Adrenal gland (tissue), 12 donors: Measurements from ENCODE around the gene VAX1. TPM values are rescaled to one million over a fixed set of nuclear protein-coding genes. Genes with fewer than 3 reads are reported as not detected.

ENCODE experiments used
- DNase-seq, 7 donors: peaks; one replicate each; pipeline ENCODE4 v3.0.0-alpha.2; 2019 to 2020
- H3K27ac ChIP-seq, 5 donors: fragments of 200-600 bp; sonication (generic) in 4 of 5; 1 replicate in 3 of 5; 2 replicates in 2 of 5; pipeline versions ENCODE4 v1.5.1 to v1.8.0; 2016 to 2020; ENCODE audit warnings: mild to moderate bottlenecking in 1 of 5
- H3K27me3 ChIP-seq: fragments of 200-600 bp; 2 replicates; pipeline ENCODE4 v1.8.0; 2021
- H3K36me3 ChIP-seq, 2 donors: fragments of 200-600 bp; replicated peaks in 1 of 2; 1 replicate in 1 of 2; 2 replicates in 1 of 2; pipeline versions ENCODE4 v1.5.1 to v1.8.0; 2018 to 2022
- H3K4me1 ChIP-seq, 2 donors: fragments of 200-600 bp; replicated peaks in 1 of 2; 1 replicate in 1 of 2; 2 replicates in 1 of 2; pipeline versions ENCODE4 v1.5.1 to v1.8.0; 2018 to 2021
- H3K4me3 ChIP-seq, 4 donors: fragments of 200-600 bp; sonication (generic) in 3 of 4; one replicate each; pipeline ENCODE4 v1.5.1; 2016 to 2018
- H3K9me3 ChIP-seq, 3 donors: fragments of 200-600 bp; sonication (generic) in 1 of 3; replicated peaks in 1 of 3; 1 replicate in 2 of 3; 2 replicates in 1 of 3; pipeline versions ENCODE4 v1.5.1 to v1.8.0; 2016 to 2021
- CTCF ChIP-seq, 6 experiments: fragments of 450-650 bp in 4 of 6; fragments of 200-600 bp in 2 of 6; sonication (generic) in 1 of 6; IDR thresholded peaks; 1 replicate in 5 of 6; 2 replicates in 1 of 6; pipeline versions ENCODE4 v1.5.1 to v1.8.0; 2016 to 2021; ENCODE audit warnings: antibody characterized with exemption in 6 of 6, mild to moderate bottlenecking in 2 of 6, moderate library complexity in 1 of 6
- POLR2A ChIP-seq, 2 donors: fragments of 450-650 bp; IDR thresholded peaks; one replicate each; pipeline ENCODE4 v1.6.1; 2017; ENCODE audit warnings: antibody characterized with exemption in 2 of 2, mild to moderate bottlenecking in 2 of 2, moderate library complexity in 1 of 2
- whole genome bisulfite sequencing, 4 donors: extraction: QIAGEN DNeasy Blood & Tissue Kit in 2 of 4; methylation state at CpG; one replicate each; pipeline versions ENCODE4 v1.1.5 to v1.1.7; 2013 to 2017; 5-methylcytosine and 5-hydroxymethylcytosine counted together
- intact Hi-C, 2 donors: fragments of 100-400 bp; cut with DNase I; formaldehyde crosslinking; loops; one replicate each; pipeline versions ENCODE4 v1.14.1 to v1.15.0; 2022 to 2023
- polyA plus RNA-seq, 3 donors: library from polyadenylated mRNA; stranded (reverse); fragments of 200-250 nt in 2 of 3; fragments of 350-450 nt in 1 of 3; fragmentation: Illumina TruSeq in 1 of 3; extraction: RNeasy Lipid Tissue Mini Kit (QIAGEN cat#74804) in 1 of 3; gene quantifications; one replicate each; pipeline ENCODE4 v1.2.3, GENCODE V29; 2013 to 2014
- total RNA-seq, 9 donors: library from RNA; depleted of rRNA in 4 of 9; stranded (reverse); fragments of >200 nt in 4 of 9; fragments of 120-200 nt in 1 of 9; fragmentation: NEBNext Ultra II Directional in 1 of 9; extraction: Animal tissue kit (Norgen Biotek cat#: 25700) in 1 of 9; gene quantifications; one replicate each; pipeline versions ENCODE4 v1.1.0 to v1.2.4, GENCODE V29; 2013 to 2023
- donor health status: healthy with polysubstance abuse.
- donor health status: Bipolar disorder and iron deficiency.
- donor health status: DM: yes; HTN: yes; CAD: no.
- donor health status: DM: no; HTN: no; CAD: no.
- donor health status: DM: no; HTN: no; CAD: no.
- donor health status: DM: yes; HTN: yes; CAD: no.

The VAX1 gene
- total and polyA plus RNA-seq, 12 donors, result not detected

GRCh38 chr10:117167789-117168674 lies 30.0 kb upstream of the VAX1 start:
- WGBS, 4 donors, result 3 to 6% (median 4%) methylated on average over 26 to 75 of the region's 75 CpGs
- Histone ChIP-seq H3K36me3 (no peaks in the 10 kb centered on the region), H3K27me3 (peaks cover 99% of the 10 kb centered on the region), H3K9me3 (no peaks in the 10 kb centered on the region), H3K4me3 (peak overlapping the region in 1 of 4 donors; percentile 37), H3K27ac (no peak overlapping the region), H3K4me1 (peaks cover 12 to 34% of the 10 kb centered on the region in 2 donors)
- DNase-seq, result peak; percentile 42 to 72 (median 60)
- intact Hi-C loops, result loop anchor here (2.0 to 5.0 kb wide), 2 partner anchors 371 kb away; no protein-coding TSS in a partner anchor
- no peak for TF ChIP-seq POLR2A (IDR thresholded peaks at IDR 0.05)
- TF ChIP-seq CTCF (IDR thresholded peaks at IDR 0.05), result peak; percentile 61 to 89 (median 82)

GRCh38 chr10:117167346-117167788 lies 29.3 kb upstream of the VAX1 start:
- H3K9me3 ChIP-seq, result no peaks in the 10 kb centered on the region
- DNase-seq, result no peak
- H3K4me3 ChIP-seq, result peak overlapping the region in 1 of 4 donors; percentile 37
- intact Hi-C loops, result loop anchor here in 1 of 2 donors (5.0 kb wide), 1 partner anchor 370 kb away; no protein-coding TSS in a partner anchor
- no peaks in the 10 kb centered on the region for H3K36me3 ChIP-seq
- no peak overlapping the region for H3K27ac ChIP-seq
- TF ChIP-seq POLR2A (IDR thresholded peaks at IDR 0.05), result no peak
- no peak for TF ChIP-seq CTCF (IDR thresholded peaks at IDR 0.05)
- H3K27me3 ChIP-seq, result peaks cover 99% of the 10 kb centered on the region
- 12 to 35% (median 20%) methylated on average over 4 to 21 of the region's 21 CpGs for WGBS, 4 donors
- H3K4me1 ChIP-seq, result peaks cover 15 to 40% of the 10 kb centered on the region in 2 donors

- Histone ChIP-seq H3K27me3 (peaks cover 99% of the 10 kb centered on the region), H3K9me3 (no peaks in the 10 kb centered on the region), H3K4me1 (peaks cover 15 to 40% of the 10 kb centered on the region in 2 donors), H3K27ac (no peak overlapping the region), H3K4me3 (no peak overlapping the region), H3K36me3 (no peaks in the 10 kb centered on the region)
- TF ChIP-seq POLR2A (IDR thresholded peaks at IDR 0.05) (no peak), CTCF (IDR thresholded peaks at IDR 0.05) (no peak)
- intact Hi-C loops, result loop anchor here in 1 of 2 donors (5.0 kb wide), 1 partner anchor 369 kb away; no protein-coding TSS in a partner anchor
- no peak for DNase-seq
- WGBS, 4 donors, result 5 to 14% (median 9%) methylated on average over 17 to 41 of the region's 41 CpGs
Measured at GRCh38 chr10:117166418-117167345, 28.6 kb upstream of the VAX1 start.
